T-helper 2 cell (primary cell): ENCODE measurements around the gene KANSL1.
A peak's percentile ranks its signal among the peaks of the same experiment; 100 is the strongest.
"Not testable (repeated sequence)": the region's sequence is repeated elsewhere in the genome, so short reads cannot be mapped to it uniquely, and the experiment has no call there.

Source experiments
- DNase-seq, 5 experiments: peaks; one replicate each; pipeline versions ENCODE4 v3.0.0 to v3.0.0-alpha.2; 2012 to 2022

Gene KANSL1

GRCh38 chr17:46192439-46193150, 634 bp downstream of the KANSL1 start:
- DNase-seq = peak; percentile 42 to 72 (median 58)

GRCh38 chr17:46192189-46192438, 1.1 kb downstream of the KANSL1 start:
- DNase-seq = no peak

- DNase-seq = peak in 1 of 5 experiments; percentile 31
Measured at GRCh38 chr17:46191322-46192188, 1.7 kb downstream of the KANSL1 start.

- DNase-seq = no peak
Measured at GRCh38 chr17:46190763-46191162, 2.5 kb downstream of the KANSL1 start.

GRCh38 chr17:46186827-46187235, 6.4 kb downstream of the KANSL1 start:
- peak in 1 of 5 experiments; percentile 70 for DNase-seq

GRCh38 chr17:46184696-46185095, 8.5 kb downstream of the KANSL1 start:
- no peak for DNase-seq

- not testable (repeated sequence) for DNase-seq
Measured at GRCh38 chr17:46183383-46183782, 9.8 kb downstream of the KANSL1 start.

GRCh38 chr17:46182961-46183360, 10.3 kb downstream of the KANSL1 start:
- DNase-seq = no peak

GRCh38 chr17:46181940-46182339, 11.3 kb downstream of the KANSL1 start:
- no peak for DNase-seq

- not testable (repeated sequence) for DNase-seq
Measured at GRCh38 chr17:46181316-46181715, 11.9 kb downstream of the KANSL1 start.

- no peak for DNase-seq
Measured at GRCh38 chr17:46180892-46181274, 12.3 kb downstream of the KANSL1 start.

GRCh38 chr17:46180185-46180891, 12.9 kb downstream of the KANSL1 start:
- DNase-seq = not testable (repeated sequence)

GRCh38 chr17:46179375-46179999, 13.7 kb downstream of the KANSL1 start:
- no peak for DNase-seq

GRCh38 chr17:46178550-46179214, 14.5 kb downstream of the KANSL1 start:
- no peak for DNase-seq

GRCh38 chr17:46176975-46177374, 16.3 kb downstream of the KANSL1 start:
- DNase-seq = no peak

GRCh38 chr17:46175891-46176290, 17.3 kb downstream of the KANSL1 start:
- no peak for DNase-seq

- no peak for DNase-seq
Measured at GRCh38 chr17:46173153-46173552, 20.1 kb downstream of the KANSL1 start.

GRCh38 chr17:46171939-46172338, 21.3 kb downstream of the KANSL1 start:
- peak in 2 of 5 experiments; percentile 37 for DNase-seq

- no peak for DNase-seq
Measured at GRCh38 chr17:46170639-46171429, 22.4 kb downstream of the KANSL1 start.

GRCh38 chr17:46169913-46170638, 23.2 kb downstream of the KANSL1 start:
- no peak for DNase-seq
